GM19238 (cell line): Measurements from ENCODE around the gene BTBD9.

Source experiments
- DNase-seq: peaks from one replicate; pipeline ENCODE4 v3.0.0; 2011; ENCODE audit warnings: low spot score; ENCODE audit not compliant: insufficient read length

Gene BTBD9

GRCh38 chr6:38391626-38392579 is 247.8 kb downstream of the BTBD9 start:
- DNase-seq, result no peak

GRCh38 chr6:38391206-38391605 is 248.5 kb downstream of the BTBD9 start:
- DNase-seq, result no peak

- DNase-seq, result no peak
Observed at GRCh38 chr6:38389875-38390274, 249.9 kb downstream of the BTBD9 start.

- DNase-seq, result no peak
Observed at GRCh38 chr6:38387971-38388370, 251.8 kb downstream of the BTBD9 start.

GRCh38 chr6:38387461-38387860 is 252.3 kb downstream of the BTBD9 start:
- no peak for DNase-seq

GRCh38 chr6:38378801-38379200 is 260.9 kb downstream of the BTBD9 start:
- DNase-seq, result no peak

- DNase-seq, result no peak
Observed at GRCh38 chr6:38375937-38376336, 263.8 kb downstream of the BTBD9 start.

- DNase-seq, result no peak
Observed at GRCh38 chr6:38375341-38375740, 264.4 kb downstream of the BTBD9 start.

GRCh38 chr6:38371881-38372280 is 267.8 kb downstream of the BTBD9 start:
- DNase-seq, result no peak

GRCh38 chr6:38370653-38371601 is 268.8 kb downstream of the BTBD9 start:
- no peak for DNase-seq

- DNase-seq, result no peak
Observed at GRCh38 chr6:38367231-38367630, 272.5 kb downstream of the BTBD9 start.

GRCh38 chr6:38366234-38366633 is 273.5 kb downstream of the BTBD9 start:
- DNase-seq, result no peak

- no peak for DNase-seq
Observed at GRCh38 chr6:38364775-38365174, 275.0 kb downstream of the BTBD9 start.

GRCh38 chr6:38364127-38364526 is 275.6 kb downstream of the BTBD9 start:
- no peak for DNase-seq

GRCh38 chr6:38355519-38355918 is 284.2 kb downstream of the BTBD9 start:
- DNase-seq, result no peak

- no peak for DNase-seq
Observed at GRCh38 chr6:38354905-38355304, 284.8 kb downstream of the BTBD9 start.

GRCh38 chr6:38354037-38354381 is 285.7 kb downstream of the BTBD9 start:
- no peak for DNase-seq

- DNase-seq, result no peak
Observed at GRCh38 chr6:38353310-38354036, 286.3 kb downstream of the BTBD9 start.

- DNase-seq, result no peak
Observed at GRCh38 chr6:38352636-38353035, 287.1 kb downstream of the BTBD9 start.

- DNase-seq, result no peak
Observed at GRCh38 chr6:38350942-38351341, 288.8 kb downstream of the BTBD9 start.

GRCh38 chr6:38350220-38350619 is 289.5 kb downstream of the BTBD9 start:
- DNase-seq, result no peak
